Heart left ventricle (tissue), 13 donors: ENCODE measurements around the gene CABP4.

Experiments used
- CTCF ChIP-seq, 12 donors: fragments of 200-600 bp; sonication (generic) in 4 of 12; IDR thresholded peaks; one replicate each; pipeline versions ENCODE4 v1.5.0 to v1.8.0; 2018 to 2022; ENCODE audit warnings: antibody characterized with exemption in 12 of 12, mild to moderate bottlenecking in 5 of 12
- POLR2A ChIP-seq, 2 donors: fragments of 450-650 bp; IDR thresholded peaks; one replicate each; pipeline ENCODE4 v1.6.1; 2017; ENCODE audit warnings: antibody characterized with exemption in 2 of 2, mild to moderate bottlenecking in 2 of 2, moderate library complexity in 2 of 2
- donor health status: ischemic (EF 13 %, LVEDD 7.1; RV severe dilation, severe dysfunction).
- donor health status: DM: no; HTN: yes; CAD: no.
- donor health status: DM: no; HTN: no; CAD: no.
- donor health status: ischemic (EF 25% LVEDD 6.9; RV normal size, moderate dysfunction).
- donor health status: ischemic (EF 25% LVEDD 5.7; RV mildly dilated, moderate dysfunction).
- donor health status: ischemic (EF 35%, LVEDD 5.7; RV mildly dilated, moderate dysfunction).
- donor health status: nonischemic (EF 11% LVEDD 7.7; RV severe dilation, severe dysfunction).
- donor health status: DM: yes; HTN: yes; CAD: no.
- donor health status: PGD.
- donor health status: ischemic (EF 29% LVEDD 5.4; RV normal size, mild dysfunction).
- donor health status: nonischemic (EF 23%, LVEDD 6.1; RV moderate dilation, normal function).

GRCh38 chr11:67492069-67492727 is 37.0 kb downstream of the CABP4 start:
- TF ChIP-seq CTCF (IDR thresholded peaks at IDR 0.05) = no peak
- no peak for TF ChIP-seq POLR2A (IDR thresholded peaks at IDR 0.05)
